ENCODE measurements around the gene LHFPL5. TPM values are rescaled to one million over a fixed set of nuclear protein-coding genes. Genes with fewer than 3 reads are reported as not detected.

LHFPL5 gene
- total RNA-seq (2021; ENCODE audit: unreplicated experiment), result 0.71 TPM
- 0.95 and 1.2 TPM in 2 replicates for polyA plus RNA-seq (2012)
- Bru-seq, nascent RNA, result percentile 35 among the genes with signal in this experiment
- percentile 34 among the genes with signal in this experiment for BruChase-seq, experiment 1, labeled RNA remaining after a 6-hour chase
- BruChase-seq, experiment 2, labeled RNA remaining after a 2-hour chase, result percentile 38 among the genes with signal in this experiment
- long read RNA-seq, partial matches to known transcripts, result 0 of 1 reads
- long read RNA-seq, other reads (novel, unspliced or antisense), result 1 of 1 reads

DNA sequence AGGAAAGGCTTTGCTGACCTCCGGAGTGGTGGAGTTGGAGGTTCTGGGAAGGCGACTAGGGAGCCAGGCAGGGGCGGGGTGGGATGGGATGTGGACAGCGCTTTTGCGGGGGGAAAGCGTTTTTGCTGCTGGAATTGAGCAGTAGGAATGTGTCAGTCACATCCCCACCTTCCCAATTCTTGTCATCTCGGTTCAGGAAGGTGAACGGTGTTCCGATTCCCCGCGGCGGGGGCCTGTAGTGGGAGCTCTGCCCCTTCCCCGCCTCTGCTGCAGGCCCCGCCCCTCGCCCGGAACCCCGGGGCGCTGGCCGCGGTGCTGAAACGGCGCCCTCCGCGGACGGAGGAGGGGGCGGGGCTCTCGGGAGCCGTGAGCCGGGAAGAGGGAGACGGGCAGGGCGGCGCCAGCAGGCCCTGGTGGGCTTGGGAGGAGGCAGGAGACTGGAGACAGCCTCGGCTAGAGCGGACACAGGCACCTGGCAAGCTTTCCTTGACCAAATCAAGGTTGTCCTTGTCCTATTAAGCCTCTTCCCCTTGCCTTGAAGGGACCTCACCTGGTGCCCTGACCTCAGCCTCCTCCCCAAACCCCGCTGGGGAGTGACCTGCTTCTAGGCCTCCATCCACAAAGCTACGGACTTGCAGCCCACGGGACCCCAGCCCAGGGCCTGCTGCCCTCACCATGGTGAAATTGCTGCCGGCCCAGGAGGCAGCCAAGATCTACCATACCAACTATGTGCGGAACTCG, at the start of gene LHFPL5:
Gene LHFPL5, plus strand, starts transcription at position 357 of the 741 bp plus-strand sequence. Its CDS starts 319 bp downstream, at position 676.
- Histone ChIP-seq H3K36me3 (ENCODE audit: control insufficient read depth in 1 of 2, insufficient read depth in 2 of 2, low read length in 2 of 2) (no peaks in the 10 kb centered on the region), H3K27me3 (ENCODE audit: insufficient read depth, low read length) (no peaks in the 10 kb centered on the region), H4K20me1 (ENCODE audit: insufficient read depth) (no peaks in the 10 kb centered on the region), H3K79me2 (ENCODE audit: insufficient read depth, low read length) (no peaks in the 10 kb centered on the region), H3K4me2 (ENCODE audit: low read length) (peak within 1 kb of the TSS; percentile 67), H3K9me3 (ENCODE audit: control insufficient read depth in 1 of 2, insufficient read depth in 1 of 2, low read depth in 1 of 2, low read length in 2 of 2) (no peaks in the 10 kb centered on the region), H3K9me2 (ENCODE audit: insufficient read depth) (no peaks in the 10 kb centered on the region), H3K4me3 (replicated peaks in 1 of 2; ENCODE audit: low read depth in 1 of 2, low read length in 2 of 2) (peak within 1 kb of the TSS in 1 of 2 experiments; percentile 45; a peak in 3 of 4 replicates), H3K27ac (ENCODE audit: low read depth, low read length) (no peak within 1 kb of the TSS), H2AFZ (ENCODE audit: low read depth, low read length, poor library complexity, severe bottlenecking) (no peak within 1 kb of the TSS), H3K4me1 (ENCODE audit: control insufficient read depth in 1 of 2, insufficient read depth in 2 of 2, low read length in 2 of 2) (peaks cover 0 to 6% of the 10 kb centered on the region in 2 experiments; a peak in 1 of 4 replicates), H3K9ac (ENCODE audit: low read length) (no peak within 1 kb of the TSS)
- intact Hi-C loops (cut with micrococcal nuclease), result no loop called here
- BruUV-seq (replicated peaks), result no TSS peak
- CTCF ChIA-PET, result no interaction called here
- POLR2A ChIA-PET, result no interaction called here
- no peak for TF ChIP-seq ELF1 (IDR thresholded peaks at IDR 0.05; ENCODE audit: borderline replicate concordance, low read depth)
- TF ChIP-seq, protein P1, sequence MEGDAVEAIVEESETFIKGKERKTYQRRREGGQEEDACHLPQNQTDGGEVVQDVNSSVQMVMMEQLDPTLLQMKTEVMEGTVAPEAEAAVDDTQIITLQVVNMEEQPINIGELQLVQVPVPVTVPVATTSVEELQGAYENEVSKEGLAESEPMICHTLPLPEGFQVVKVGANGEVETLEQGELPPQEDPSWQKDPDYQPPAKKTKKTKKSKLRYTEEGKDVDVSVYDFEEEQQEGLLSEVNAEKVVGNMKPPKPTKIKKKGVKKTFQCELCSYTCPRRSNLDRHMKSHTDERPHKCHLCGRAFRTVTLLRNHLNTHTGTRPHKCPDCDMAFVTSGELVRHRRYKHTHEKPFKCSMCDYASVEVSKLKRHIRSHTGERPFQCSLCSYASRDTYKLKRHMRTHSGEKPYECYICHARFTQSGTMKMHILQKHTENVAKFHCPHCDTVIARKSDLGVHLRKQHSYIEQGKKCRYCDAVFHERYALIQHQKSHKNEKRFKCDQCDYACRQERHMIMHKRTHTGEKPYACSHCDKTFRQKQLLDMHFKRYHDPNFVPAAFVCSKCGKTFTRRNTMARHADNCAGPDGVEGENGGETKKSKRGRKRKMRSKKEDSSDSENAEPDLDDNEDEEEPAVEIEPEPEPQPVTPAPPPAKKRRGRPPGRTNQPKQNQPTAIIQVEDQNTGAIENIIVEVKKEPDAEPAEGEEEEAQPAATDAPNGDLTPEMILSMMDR (IDR thresholded peaks at IDR 0.05 in 2 of 3, conservative IDR thresholded peaks at IDR 0.05 in 1 of 3; ENCODE audit: borderline replicate concordance in 1 of 3, insufficient read depth in 1 of 3, low read depth in 2 of 3, low read length in 2 of 3), result no peak
- TF ChIP-seq, protein P2, sequence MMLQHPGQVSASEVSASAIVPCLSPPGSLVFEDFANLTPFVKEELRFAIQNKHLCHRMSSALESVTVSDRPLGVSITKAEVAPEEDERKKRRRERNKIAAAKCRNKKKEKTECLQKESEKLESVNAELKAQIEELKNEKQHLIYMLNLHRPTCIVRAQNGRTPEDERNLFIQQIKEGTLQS (IDR thresholded peaks at IDR 0.05), result no peak
- TF ChIP-seq CBX3 (IDR thresholded peaks at IDR 0.05; ENCODE audit: low read depth), result no peak
- TF ChIP-seq ZNF274 (IDR thresholded peaks at IDR 0.05; ENCODE audit: low read depth, low read length), result no peak
- peak; percentile 34 for TF ChIP-seq YY1 (IDR thresholded peaks at IDR 0.05; ENCODE audit: extremely low read depth, insufficient replicate concordance, low read depth, low read length)
- TF ChIP-seq, protein P3, sequence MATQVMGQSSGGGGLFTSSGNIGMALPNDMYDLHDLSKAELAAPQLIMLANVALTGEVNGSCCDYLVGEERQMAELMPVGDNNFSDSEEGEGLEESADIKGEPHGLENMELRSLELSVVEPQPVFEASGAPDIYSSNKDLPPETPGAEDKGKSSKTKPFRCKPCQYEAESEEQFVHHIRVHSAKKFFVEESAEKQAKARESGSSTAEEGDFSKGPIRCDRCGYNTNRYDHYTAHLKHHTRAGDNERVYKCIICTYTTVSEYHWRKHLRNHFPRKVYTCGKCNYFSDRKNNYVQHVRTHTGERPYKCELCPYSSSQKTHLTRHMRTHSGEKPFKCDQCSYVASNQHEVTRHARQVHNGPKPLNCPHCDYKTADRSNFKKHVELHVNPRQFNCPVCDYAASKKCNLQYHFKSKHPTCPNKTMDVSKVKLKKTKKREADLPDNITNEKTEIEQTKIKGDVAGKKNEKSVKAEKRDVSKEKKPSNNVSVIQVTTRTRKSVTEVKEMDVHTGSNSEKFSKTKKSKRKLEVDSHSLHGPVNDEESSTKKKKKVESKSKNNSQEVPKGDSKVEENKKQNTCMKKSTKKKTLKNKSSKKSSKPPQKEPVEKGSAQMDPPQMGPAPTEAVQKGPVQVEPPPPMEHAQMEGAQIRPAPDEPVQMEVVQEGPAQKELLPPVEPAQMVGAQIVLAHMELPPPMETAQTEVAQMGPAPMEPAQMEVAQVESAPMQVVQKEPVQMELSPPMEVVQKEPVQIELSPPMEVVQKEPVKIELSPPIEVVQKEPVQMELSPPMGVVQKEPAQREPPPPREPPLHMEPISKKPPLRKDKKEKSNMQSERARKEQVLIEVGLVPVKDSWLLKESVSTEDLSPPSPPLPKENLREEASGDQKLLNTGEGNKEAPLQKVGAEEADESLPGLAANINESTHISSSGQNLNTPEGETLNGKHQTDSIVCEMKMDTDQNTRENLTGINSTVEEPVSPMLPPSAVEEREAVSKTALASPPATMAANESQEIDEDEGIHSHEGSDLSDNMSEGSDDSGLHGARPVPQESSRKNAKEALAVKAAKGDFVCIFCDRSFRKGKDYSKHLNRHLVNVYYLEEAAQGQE (IDR thresholded peaks at IDR 0.05; ENCODE audit: low read depth), result peak; percentile 92
- RAD21 ChIA-PET (ENCODE audit: low non-redundant PET in 1 of 2, low total read pairs in 2 of 2, uncharacterized antibody in 2 of 2, unreplicated experiment in 2 of 2), result no interaction called here
- DNase-seq (ENCODE audit: low read depth, low spot score) (no peak), ATAC-seq (peak; percentile 99)
